HG02943 (cell line): ENCODE measurements around the gene ADAMTS13.

Source experiments
- ATAC-seq: cut with Tn5 transposase; IDR thresholded peaks from one replicate; pipeline ENCODE4 v1.9.1; 2021; ENCODE audit warnings: mild to moderate bottlenecking, low read depth, moderate library complexity; ENCODE audit not compliant: unreplicated experiment

ADAMTS13 gene

DNA sequence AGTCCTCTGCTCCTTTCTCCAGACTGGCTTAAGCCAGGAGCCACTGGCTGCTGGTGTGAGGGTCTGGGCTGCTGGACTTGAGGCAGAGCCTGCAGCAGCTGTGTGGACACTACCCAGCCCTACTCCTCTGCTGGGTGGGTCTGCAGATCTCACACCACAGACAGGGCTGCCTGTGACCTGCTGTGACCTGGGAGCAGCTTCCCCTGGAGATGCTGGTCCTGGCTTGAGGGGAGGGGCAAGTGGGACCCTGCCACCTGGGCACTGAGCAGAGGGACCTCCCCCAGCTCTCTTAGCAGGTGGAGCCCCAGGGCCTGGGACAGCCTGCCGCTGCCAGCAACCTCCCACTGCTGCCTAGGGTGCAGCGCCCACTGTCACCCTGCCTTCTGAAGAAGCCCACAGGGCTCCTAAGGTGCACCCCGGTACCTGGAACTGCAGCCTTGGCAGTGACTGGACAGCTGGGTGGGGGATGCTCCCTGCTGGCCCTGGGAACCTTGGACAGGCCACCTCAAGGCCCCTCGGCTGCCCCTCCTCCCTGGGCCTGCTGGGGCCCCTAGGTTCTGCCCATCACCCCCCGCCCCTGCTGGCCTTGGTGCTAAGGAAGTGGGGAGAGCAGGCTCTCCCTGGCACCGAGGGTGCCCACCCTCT is 46.7 kb downstream of the ADAMTS13 start:
- ATAC-seq: no peak

DNA sequence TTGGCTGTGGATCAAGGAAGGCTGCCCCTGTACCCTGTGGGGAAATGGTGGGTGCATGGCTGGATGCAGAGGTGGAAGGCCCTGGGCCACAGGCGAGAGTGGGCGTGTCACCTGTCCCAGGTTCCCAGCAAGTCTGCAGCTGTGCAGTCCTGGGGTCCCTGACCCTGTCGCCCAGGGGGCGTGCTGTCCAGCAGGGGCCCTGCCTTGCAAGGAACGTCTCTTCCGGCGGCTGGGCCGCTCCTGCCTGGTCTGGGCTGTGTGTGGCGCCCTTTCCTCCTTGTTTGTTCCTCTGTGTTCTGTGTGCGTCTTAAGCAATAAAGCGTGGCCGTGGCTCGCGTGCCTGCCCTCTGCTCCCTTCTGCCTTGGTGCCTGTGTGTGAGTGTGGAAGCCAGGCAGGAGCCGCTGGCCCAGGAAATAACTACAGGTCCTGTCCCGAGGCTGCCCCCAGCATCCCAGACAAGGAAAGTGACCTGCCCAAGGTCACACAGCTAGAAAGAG is 48.3 kb downstream of the ADAMTS13 start:
- ATAC-seq: no peak

DNA sequence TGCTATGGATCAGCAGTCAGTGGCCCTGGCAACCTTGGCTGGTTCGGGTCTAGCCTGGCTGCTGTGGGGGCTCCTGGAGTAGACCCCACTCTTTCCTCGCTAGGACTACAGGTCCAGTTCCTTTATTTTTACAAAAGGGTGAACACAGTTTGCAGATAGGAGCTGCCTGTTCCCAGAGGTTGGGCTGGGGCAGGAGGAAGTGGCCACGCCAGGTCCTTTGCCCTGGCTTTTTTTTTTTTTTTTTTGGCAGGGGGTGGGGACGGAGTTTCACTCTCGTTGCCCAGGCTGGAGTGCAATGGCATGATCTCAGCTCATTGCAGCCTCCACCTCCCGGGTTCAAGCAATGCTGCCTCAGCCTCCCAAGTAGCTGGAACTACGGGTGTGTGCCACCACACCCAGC is 48.8 kb downstream of the ADAMTS13 start:
- no peak for ATAC-seq

DNA sequence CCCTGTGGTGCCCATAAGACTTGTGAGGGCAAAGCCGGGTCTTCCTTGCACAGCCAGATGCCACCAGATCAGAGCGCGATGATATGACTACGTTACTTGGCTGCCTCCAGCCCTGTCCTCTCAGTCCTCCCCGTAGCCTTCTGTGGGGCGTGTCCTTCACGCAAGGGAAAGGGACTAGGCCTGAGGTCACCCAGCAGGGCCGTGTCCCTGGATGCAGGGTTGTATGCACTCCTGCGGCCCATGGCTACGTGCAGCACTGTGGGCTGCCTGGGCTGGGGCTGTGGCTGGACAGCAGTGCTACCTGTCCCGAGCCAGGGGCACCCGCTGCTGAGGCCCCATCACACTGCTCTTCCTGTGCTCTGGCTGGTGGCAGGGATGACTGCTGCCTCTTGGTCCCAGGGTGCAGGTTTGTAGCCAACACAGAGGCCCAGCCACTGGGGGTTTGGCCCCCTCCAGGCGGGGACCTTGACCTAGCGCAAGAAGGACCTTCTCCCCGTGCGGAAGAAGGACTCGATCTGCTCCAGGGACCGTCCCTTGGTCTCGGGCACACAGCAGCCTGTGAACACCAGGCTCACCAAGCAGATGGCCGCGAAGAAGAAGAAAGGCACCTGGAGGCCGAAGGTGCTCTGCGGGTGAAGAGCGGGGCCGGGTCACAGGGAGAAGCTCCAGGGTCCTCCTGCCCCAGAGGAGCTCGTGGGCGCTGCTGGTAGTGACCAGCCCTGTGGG is 49.5 kb downstream of the ADAMTS13 start:
- no peak for ATAC-seq

DNA sequence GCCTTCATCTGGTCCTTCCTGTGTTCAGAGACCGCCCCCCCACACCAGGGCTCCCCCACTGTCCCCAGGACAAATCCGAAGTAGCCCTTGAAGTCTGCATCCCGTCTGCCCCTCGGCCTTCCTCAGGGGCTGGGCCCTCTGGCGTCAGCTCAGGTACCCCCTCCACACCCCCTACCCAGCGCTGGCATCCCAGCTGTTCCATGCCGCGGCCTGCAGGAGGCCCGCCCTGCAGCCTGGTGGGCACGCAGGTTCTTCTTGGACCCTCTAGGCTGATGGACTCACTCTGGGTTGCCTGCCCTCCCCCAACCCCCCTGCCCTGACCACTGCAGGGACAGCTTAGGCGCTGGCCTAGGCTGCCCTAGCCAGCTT is 50.1 kb downstream of the ADAMTS13 start:
- no peak for ATAC-seq

DNA sequence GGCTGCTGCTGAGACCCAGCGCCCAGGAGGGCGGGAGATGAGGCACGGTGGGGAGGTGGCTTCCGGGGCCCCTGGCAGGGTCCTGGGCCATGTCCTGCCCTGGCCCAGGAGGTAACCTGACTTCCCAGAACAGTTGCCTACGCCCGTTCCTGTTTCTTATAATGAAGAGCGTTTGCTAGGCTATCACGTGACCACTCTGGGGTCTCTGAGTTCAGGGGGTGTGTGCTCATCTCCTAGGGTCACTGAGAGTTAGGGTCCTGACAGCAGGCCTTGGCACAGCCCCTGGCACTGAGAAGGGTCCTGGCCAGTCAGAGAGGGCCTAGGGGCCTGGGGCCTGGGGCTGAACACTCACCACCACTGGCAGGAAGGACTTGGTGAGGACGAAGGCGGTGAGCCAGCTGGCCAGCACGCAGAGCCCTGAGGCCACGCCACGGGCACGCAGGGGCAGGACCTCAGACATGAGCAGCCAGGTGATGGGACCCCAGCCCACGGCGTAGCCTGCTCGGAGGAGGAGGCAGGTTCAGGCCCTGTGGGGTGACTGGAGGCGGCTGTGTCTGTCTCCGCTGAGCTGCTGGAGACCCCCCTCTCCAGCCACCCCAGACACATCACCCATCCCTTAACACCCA is 50.7 kb downstream of the ADAMTS13 start:
- no peak for ATAC-seq

DNA sequence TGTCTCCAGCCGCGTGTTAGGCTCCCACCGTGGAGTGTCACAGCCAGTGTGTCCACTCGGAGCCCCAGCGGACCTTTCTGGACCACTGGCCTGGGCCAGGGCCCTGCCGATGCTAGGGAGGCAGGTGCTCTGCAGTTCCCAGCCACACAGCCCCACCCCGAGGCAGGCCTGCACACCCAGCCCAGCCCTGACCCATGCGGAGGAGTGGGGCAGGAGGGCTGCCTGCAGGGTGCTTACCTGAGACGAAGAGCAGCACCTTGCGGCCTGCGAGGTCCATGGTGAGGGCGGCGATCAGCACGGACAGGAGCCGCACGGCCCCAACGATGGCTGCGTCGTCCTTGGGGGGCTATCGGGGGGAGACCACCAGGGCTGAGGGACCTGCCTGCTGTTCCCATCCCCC is 51.6 kb downstream of the ADAMTS13 start:
- ATAC-seq: no peak

DNA sequence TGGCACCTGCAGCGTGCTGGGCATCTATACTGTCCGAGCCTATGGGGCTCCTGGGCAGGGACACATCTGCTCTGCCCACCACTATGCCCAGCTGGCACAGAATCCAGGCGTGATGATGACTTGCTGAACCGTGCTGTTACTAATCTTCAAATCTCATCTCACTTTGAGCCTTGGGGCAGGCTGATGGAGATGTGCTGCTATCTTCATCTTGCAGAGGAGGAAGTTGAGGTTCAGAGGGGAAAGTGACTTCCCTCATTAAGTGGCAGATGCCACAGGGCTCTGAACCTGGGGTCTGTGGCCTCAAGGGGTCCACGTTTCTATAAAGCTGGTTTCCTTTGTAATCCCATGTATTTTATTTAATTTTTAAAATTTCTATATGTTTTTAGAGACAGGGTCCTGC is 52.0 kb downstream of the ADAMTS13 start:
- ATAC-seq: no peak

DNA sequence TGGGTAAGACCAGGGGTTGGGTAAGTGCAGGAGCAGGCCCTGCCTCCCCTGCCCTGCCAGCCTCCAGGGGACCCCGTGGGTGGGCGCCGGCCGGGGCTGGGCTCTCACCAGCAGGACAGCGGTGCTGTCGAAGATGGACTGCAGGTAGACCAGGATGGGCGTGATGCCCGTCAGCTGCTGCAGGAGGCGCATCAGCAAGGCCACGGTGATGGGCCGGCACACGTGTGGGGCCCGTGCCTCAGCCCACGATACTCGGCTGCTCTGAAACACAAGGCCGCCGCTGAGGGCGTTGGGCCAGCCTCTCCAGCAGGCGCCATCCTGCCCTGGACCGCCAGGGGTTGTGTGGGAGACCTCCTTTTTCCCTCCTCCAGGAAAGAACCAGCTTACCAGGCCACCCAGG is 52.7 kb downstream of the ADAMTS13 start:
- no peak for ATAC-seq

DNA sequence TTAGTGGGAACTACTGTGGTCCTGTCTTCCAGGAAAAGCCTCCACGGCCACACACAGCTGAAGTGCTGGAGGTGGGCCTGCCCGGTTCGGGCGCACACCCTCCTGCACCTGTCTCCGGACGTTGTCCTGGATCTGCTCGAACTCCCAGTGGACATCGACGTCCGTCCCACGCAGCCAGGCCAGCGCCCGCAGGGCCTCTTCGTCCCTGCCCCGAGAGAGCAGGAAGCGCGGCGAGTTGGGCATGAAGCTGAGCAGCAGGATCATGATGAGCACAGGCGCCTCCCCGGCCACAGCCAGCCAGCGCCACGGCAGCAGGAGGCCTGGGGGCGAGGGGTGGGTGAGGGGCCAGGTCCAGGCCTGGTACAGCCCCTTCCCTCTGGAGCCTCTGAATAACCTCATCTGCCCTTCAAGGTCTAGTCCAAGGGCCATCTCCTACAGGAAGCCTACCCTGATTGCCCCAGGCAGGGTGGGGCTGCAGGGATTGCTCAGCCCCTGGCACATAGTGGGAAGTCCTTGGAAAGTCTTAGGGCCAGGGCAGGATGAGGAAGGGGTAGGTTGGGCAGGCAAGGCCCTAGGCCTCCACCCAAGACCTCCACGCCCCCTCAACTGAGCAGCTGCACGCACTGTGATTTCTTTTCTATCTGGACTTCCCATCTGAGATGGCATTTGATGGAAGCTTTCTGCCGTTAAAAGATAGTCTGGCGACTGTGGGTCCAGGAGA is 53.3 kb downstream of the ADAMTS13 start:
- ATAC-seq: no peak

DNA sequence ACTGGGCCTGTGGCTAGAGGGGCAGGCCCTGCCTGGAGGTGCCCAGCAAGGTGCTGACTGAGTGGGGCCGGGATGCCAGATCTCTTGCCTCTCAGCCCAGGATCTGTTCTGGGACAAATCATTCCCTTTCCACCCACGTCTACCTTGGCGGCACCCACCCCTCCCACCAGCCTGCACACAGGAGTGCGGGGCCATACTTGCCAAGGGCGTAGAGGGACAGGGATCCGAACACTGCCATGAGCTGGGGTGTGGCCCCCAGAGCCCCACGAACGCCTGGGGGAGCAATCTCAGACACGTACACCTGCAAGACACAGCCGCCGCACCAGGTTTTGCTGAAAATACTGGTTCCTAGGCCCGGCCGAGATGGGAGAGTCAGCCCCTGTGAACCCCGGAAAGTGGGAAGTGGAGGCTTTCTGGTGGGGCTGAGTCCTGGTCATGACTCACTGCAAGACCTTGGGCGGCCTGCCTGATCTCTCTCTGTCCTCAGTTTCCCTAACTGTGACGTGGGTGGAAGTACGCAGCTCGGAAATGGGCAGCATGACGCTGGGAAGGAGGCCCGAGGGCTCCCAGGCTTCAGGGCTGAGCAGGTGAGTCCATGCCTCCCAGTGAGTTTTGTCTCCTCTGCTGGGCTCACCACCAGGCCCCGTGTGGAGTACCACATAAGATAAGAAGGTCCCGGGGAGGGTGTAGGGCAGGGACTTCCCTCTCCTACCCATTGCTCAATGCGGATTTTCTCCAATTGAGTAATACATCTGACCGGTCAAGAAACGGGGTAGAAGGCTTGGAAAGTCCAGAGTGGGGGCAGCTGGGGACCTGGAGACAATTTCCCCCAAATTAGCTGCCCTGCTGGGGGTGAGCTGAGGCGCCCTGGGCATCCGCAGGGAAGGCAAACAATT is 54.1 kb downstream of the ADAMTS13 start:
- ATAC-seq: no peak

DNA sequence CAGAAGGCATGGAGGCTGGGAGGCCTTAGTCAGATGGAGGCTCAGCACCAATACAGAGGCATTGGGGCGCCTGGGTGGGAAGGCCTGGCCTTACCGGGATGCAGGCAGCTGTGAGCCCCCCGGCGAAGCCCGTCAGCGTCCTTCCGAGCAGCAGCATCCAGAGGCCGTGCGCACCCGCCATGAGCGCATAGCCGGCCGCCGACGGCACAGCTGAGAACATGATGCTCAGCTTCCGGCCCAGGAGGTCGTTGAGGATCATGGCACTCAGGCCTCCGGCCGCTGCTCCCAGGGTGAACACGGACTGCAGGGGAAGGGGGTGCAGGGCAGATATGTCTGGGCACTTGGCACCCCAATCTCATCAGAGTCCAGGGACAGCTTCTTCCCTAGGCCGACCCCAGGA is 54.8 kb downstream of the ADAMTS13 start:
- no peak for ATAC-seq

DNA sequence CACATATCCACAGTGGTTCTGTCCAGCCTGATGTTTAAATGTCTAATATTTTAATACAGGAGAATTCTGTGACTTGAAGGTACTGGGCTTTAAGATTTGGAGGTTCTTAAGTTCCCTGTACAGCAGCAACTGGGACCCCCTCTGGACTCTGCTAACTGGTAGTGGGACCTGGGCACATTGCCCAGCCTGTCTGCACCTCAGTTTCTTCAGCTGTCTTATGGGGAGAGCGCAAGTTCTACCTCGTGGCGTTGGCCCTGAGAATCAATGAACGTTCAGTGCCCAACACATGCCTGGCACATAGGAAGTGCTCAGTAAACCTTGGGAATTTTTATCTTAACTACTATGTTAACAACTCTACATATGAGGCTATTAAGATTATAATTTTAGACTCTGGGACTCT is 55.3 kb downstream of the ADAMTS13 start:
- ATAC-seq: no peak

DNA sequence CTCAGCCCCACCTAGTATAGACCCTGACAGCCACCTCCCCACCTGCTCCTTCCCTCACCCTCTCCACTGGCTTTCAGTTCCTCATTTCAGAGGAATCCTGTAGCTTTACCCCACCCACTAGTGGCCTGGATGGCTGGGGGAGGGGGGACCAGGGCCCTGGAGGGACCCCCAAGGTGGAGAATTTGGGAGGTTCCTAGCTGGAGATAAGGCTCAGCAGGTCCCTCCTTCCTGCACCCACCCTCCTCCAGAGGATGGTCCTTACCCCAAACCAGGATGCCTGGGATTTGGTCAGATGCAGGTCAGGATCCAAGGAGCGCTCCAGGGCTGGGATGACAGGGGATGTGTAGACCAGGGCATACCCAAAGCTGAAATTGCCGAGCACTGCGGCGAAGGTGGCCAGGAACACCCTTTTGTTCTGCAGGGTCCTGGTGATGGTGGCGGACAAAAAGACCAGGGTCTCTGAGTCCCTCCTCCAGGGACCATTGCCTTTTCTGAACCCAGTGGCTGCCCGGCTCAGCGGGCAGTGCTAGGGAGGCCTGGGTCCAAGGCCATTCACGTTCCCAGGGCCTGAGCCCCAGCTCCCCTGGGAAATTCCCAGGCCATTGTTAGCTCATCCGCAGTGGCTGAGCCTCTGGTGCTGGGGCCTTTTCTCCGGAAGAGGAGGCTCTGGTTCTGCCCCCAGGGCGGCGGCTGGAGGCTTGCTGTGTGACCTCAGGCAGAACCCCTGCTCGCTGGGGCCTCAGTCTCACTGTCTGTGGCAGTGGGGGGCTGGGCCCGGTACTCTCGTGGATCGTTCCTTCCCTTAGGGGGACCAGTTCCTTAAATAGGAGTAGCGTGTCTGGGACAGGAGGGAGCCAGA is 56.1 kb downstream of the ADAMTS13 start:
- peak; percentile 47 for ATAC-seq

DNA sequence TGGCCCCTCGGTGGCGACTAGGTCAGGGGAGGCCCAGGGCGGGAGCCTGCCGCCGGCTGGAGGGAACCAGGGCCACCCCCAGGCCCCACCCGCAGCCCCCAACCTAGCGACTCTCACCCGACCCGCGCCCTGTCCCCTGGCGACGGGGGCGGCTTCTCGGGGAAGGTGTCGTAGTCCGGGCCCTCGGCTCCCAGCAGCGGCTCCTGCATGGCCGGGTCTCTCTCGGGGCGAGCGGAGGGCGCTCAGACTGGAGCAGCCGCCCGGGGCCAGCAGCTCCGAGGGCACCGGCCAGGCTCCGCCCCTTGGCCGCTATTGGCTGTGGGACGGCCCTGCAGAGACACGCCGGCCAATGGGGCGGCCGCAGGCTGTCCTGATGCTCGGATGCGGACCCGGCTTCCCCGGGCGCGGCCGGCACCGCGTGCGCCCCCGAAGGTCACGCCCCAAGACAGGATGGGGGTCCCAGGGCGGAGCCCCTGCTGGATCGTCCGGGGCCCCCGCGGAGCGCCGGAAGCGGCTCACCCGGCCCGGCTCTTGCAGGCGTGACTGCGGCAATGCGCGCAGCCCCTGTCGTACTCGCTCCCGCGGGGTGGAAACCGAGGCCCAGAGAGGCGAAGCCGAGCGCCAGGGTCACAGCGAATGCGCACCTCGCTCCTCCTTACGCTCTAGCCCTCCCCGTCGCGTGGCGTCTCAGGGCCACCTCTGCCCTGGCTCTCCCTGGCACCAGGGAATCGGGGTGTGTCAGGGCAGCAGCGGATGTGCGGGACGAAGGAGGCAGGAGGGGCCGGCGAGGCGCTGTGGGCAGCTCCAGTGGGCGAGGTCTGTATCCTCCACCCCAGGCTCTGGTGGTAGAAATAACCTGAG is 56.9 kb downstream of the ADAMTS13 start, which contains the start of gene SLC2A6:
Gene SLC2A6, minus strand, starts transcription at position 249 of the 861 bp plus-strand sequence. Its CDS starts 40 bp downstream, at position 209.
- ATAC-seq: peak; percentile 85

DNA sequence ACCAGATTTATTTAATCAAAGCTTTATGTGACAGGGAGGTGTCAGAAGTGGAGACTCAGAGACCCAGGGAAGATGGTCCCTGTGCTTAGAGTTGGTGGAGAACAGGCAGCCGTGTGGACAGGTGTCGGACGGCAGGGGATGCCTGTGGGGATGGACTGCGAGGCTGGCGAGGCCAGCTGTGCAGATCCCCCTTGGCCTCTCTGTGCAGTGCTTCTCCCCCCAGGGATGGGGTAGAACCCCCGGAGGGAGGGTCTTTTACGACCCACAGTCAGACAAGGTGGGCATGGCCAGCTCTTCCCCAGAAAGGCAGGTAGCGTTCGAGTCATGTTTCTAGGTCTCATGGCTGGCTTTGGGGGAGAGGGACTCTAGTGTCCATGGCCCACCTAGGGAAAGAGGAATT is 61.4 kb downstream of the ADAMTS13 start:
- ATAC-seq: no peak

DNA sequence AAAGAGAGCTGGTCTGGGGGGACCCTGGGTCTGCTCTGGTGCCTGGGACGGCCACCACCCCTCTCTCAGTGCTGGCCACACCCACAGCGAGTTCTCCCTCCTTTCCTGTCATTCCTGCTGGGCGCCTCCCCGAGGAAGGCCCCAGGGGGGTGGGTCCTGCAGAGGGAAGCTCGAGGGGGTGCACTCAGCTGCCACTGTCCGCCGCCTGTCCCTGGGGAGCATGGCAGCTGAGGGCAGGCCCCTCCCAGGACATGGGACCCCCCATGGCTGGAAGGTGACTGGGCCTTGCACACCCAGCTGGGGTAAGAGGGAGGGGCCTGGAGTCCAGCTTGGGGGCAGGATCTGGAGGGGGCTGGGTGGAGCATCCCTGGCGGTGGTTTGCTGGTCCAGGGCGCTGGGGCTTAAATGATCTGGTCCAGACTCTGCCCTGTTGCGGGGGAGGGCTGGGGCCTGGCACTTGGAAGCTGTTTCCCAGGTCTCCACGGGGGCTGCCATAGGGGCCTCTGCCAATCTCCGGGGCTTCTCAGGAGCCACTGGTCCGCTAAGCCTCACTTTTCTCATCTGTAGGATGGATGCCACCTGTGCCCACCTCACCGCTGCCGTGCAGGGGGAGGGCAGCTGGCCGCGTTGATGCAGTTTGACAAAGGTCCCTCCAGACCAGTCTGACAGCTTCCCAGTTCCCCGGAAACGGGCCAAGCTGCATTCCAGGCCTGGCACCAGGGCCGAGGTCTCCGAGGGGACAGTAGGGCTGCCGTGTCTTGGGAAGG is 62.7 kb downstream of the ADAMTS13 start:
- ATAC-seq: no peak
